ENCODE data around the gene AANAT.

Gene AANAT

GRCh38 chr17:76504117-76504516 is 36.7 kb downstream of the AANAT start (continued):
- TF ChIP-seq ZNF398 (tag by site-specific recombination; IDR thresholded peaks at IDR 0.05): no peak
- no peak for TF ChIP-seq ZNF426 (tag by site-specific recombination; IDR thresholded peaks at IDR 0.05)
- TF ChIP-seq MZF1 (tag by site-specific recombination; IDR thresholded peaks at IDR 0.05; ENCODE audit: borderline replicate concordance): no peak
- no peak for TF ChIP-seq ELK4 (IDR thresholded peaks at IDR 0.05; ENCODE audit: borderline replicate concordance, low read depth, low read length)
- no peak for TF ChIP-seq ZNF530 (tag by site-specific recombination; IDR thresholded peaks at IDR 0.05; ENCODE audit: low read depth)

GRCh38 chr17:76506408-76507345 is 39.3 kb downstream of the AANAT start:
- Histone ChIP-seq H3K4me1 (ENCODE audit: control insufficient read depth, insufficient read depth, low read length) (peaks cover 3% of the 10 kb centered on the region; the same call in 1 of the 2 replicates), H3K36me3 (ENCODE audit: control insufficient read depth in 2 of 2, insufficient read depth in 1 of 2, low read length in 2 of 2) (no peaks in the 10 kb centered on the region), H3K27ac (ENCODE audit: extremely low read depth, low read depth, low read length) (no peak overlapping the region), H3K4me3 (ENCODE audit: low read depth, low read length) (no peak overlapping the region), H3K9me3 (ENCODE audit: control insufficient read depth, insufficient read depth, low read depth, low read length) (no peaks in the 10 kb centered on the region)
- ChIA-PET POLR2A (interaction anchor here (0.8 to 1.0 kb wide), 2 partner anchors 23 to 50 kb away, joined by 3 read pairs; no protein-coding TSS in a partner anchor), CTCF (interaction anchor here (0.6 to 8.4 kb wide), 46 partner anchors 9 to 1655 kb away, joined by 3 to 187 read pairs (median 4); partner anchors contain the start of gene AANAT)
- no peak for TF ChIP-seq SP3 (tag by site-specific recombination; IDR thresholded peaks at IDR 0.05)
- no peak for TF ChIP-seq ZNF580 (tag by site-specific recombination; IDR thresholded peaks at IDR 0.05)
- no peak for TF ChIP-seq YY1 (tag by site-specific recombination; IDR thresholded peaks at IDR 0.05)
- no peak; the same call in 1 of the 2 replicates for TF ChIP-seq ZEB2 (tag by site-specific recombination; IDR thresholded peaks at IDR 0.05)
- TF ChIP-seq ZNF354C (tag by site-specific recombination; IDR thresholded peaks at IDR 0.05; ENCODE audit: borderline replicate concordance, low read depth): no peak
- peak; percentile 95 for TF ChIP-seq CTCF (tag by site-specific recombination; IDR thresholded peaks at IDR 0.05)
- TF ChIP-seq OSR2 (tag by site-specific recombination; IDR thresholded peaks at IDR 0.05): no peak
- no peak; the same call in 1 of the 2 replicates for TF ChIP-seq ZNF366 (tag by site-specific recombination; conservative IDR thresholded peaks at IDR 0.05)
- TF ChIP-seq HOXD13 (CRISPR knock-in tag; IDR thresholded peaks at IDR 0.05; ENCODE audit: borderline replicate concordance): 0 out of 2 replicates have a peak, but pooled peaks have one; percentile 30
- peak; percentile 45 for TF ChIP-seq PATZ1 (tag by site-specific recombination; IDR thresholded peaks at IDR 0.05)
- no peak for TF ChIP-seq ZNF623 (tag by site-specific recombination; IDR thresholded peaks at IDR 0.05)
- no peak; the same call in none of the 2 replicates for TF ChIP-seq ZIC2 (tag by site-specific recombination; IDR thresholded peaks at IDR 0.05)
- TF ChIP-seq ZNF560 (tag by site-specific recombination; IDR thresholded peaks at IDR 0.05; ENCODE audit: borderline replicate concordance): no peak
- no peak for TF ChIP-seq PRDM2 (tag by site-specific recombination; IDR thresholded peaks at IDR 0.05; ENCODE audit: borderline replicate concordance)
- no peak for TF ChIP-seq ZNF521 (tag by site-specific recombination; IDR thresholded peaks at IDR 0.05)
- TF ChIP-seq SP7 (tag by site-specific recombination; IDR thresholded peaks at IDR 0.05): peak; percentile 41; the same call in 1 of the 2 replicates

Measured in HEK293 (cell line).